Skeletal muscle tissue (tissue), 4 donors: Measurements from ENCODE around the gene RBBP4. TPM values are rescaled to one million over a fixed set of nuclear protein-coding genes. Genes with fewer than 3 reads are reported as not detected.
"Not testable (repeated sequence)": the region's sequence is repeated elsewhere in the genome, so short reads cannot be mapped to it uniquely, and the experiment has no call there.

Experiments
- H3K27ac ChIP-seq: one replicate; pipeline ENCODE4 v1.7.0; 2013; ENCODE audit warnings: mild to moderate bottlenecking, low read depth, low read length, inconsistent platforms
- H3K27me3 ChIP-seq, 3 donors: one replicate each; pipeline ENCODE4 v1.7.0; 2013; ENCODE audit warnings: low read length in 3 of 3; ENCODE audit not compliant: control insufficient read depth in 3 of 3, insufficient read depth in 3 of 3
- H3K36me3 ChIP-seq, 3 donors: one replicate each; pipeline ENCODE4 v1.7.0; 2013; ENCODE audit warnings: low read length in 3 of 3; ENCODE audit not compliant: control insufficient read depth in 3 of 3, insufficient read depth in 3 of 3
- H3K4me1 ChIP-seq, 3 donors: one replicate each; pipeline ENCODE4 v1.7.0; 2013; ENCODE audit warnings: low read length in 3 of 3, mild to moderate bottlenecking in 3 of 3; ENCODE audit not compliant: control insufficient read depth in 3 of 3, insufficient read depth in 3 of 3
- H3K4me3 ChIP-seq, 3 donors: one replicate each; pipeline ENCODE4 v1.7.0; 2013; ENCODE audit warnings: low read length in 3 of 3
- H3K9ac ChIP-seq, 3 donors: one replicate each; pipeline ENCODE4 v1.7.0; 2013; ENCODE audit warnings: low read length in 3 of 3, mild to moderate bottlenecking in 3 of 3, moderate library complexity in 2 of 3, low read depth in 1 of 3
- H3K9me3 ChIP-seq, 3 donors: one replicate each; pipeline ENCODE4 v1.7.0; 2013; ENCODE audit warnings: low read length in 3 of 3; ENCODE audit not compliant: control insufficient read depth in 3 of 3
- total RNA-seq: library from RNA; depleted of rRNA; stranded (reverse); fragments of >200 nt; gene quantifications from one replicate; pipeline ENCODE4 v1.2.3, GENCODE V29; 2014
- donor health status: Osteomylitis.

The RBBP4 gene
- total RNA-seq, 1 donor from 2014 or later: 104 TPM

DNA sequence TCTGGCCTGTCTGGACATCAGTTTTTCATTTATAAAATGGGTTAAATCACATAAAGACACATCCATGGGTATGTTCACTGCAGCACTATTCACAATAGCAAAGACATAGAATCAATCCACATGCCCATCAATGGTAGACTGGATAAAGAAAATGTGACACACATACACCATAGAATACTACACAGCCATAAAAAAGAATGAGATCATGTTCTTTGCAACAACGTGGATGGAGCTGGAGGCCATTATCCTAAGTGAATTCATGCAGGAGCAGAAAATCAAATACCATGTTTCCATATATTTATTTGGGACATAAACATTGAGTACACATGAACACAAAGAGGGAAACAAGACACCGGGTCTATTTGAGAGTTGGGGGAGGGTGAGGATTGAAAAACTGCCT lies 28.8 kb upstream of the RBBP4 start:
- Histone ChIP-seq H3K27ac (no peak overlapping the region), H3K9ac (no peak overlapping the region), H3K27me3 (no peaks in the 10 kb centered on the region), H3K36me3 (peaks cover 0 to 2% (median 0%) of the 10 kb centered on the region in 3 donors), H3K4me1 (no peaks in the 10 kb centered on the region), H3K9me3 (no peaks in the 10 kb centered on the region), H3K4me3 (no peak overlapping the region)

DNA sequence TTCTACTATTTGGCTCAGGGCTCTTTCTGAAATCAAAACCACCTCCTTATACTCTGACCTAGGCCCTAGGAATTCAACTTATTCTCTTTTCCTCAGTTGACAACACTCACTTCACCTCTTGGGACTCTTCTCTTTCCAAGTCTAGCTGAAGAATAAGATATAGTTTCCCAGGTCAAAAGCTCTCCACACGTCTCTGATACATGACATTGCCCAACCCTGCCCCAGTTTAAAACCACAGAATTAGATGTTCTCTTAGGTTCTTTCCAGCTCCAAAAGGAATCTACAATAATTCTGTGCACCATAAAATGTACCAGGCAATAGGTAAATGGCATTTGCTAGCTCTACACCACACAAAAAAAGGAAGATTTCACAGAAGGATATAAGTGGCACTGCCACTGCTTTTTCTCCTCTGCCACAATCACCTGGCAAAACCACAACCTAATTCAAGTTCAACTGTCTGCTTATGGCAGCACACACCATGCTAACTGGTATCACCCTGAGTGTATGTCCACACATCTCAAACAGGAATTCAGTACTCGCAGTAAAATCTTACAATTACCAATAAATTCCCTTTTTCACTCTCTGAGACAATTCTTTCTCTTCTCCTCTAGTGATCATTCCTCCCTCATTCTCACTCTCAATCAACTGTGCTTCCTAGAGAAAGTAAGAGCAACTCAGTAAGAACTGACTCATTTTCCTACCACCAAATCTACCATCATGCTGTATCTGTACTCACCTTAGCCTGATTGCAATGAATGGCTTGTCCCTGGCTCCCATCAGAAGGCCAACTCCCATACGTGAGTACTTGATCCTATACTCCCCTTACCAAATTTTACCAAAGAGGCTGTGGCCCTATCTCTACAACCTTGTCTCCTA lies 28.0 kb upstream of the RBBP4 start:
- no peaks in the 10 kb centered on the region for H3K9me3 ChIP-seq
- no peaks in the 10 kb centered on the region for H3K27me3 ChIP-seq
- H3K9ac ChIP-seq: no peak overlapping the region
- no peak overlapping the region for H3K27ac ChIP-seq
- peaks cover 4 to 5% (median 5%) of the 10 kb centered on the region in 3 donors for H3K36me3 ChIP-seq
- H3K4me1 ChIP-seq: no peaks in the 10 kb centered on the region
- H3K4me3 ChIP-seq: no peak overlapping the region

DNA sequence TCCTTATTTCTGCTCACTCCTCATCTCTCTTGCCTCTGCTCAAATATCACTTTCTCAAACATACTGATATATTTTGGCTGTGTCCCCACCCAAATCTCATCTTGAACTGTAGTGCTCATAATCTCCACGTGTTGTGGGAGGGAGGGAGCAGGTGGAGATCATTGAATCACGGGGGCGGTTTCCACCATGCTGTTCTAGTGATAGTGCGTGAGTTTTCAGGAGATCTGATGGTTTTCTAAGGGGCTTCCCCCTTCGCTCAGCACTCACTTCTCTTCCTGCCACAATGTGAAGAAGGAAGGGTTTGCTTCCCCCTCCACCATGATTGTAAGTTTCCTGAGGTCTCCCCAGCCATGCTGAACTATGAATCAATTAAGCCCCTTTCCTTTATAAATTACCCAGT lies 27.2 kb upstream of the RBBP4 start:
- H3K27me3 ChIP-seq: no peaks in the 10 kb centered on the region
- peaks cover 4 to 7% (median 5%) of the 10 kb centered on the region in 3 donors for H3K36me3 ChIP-seq
- H3K4me3 ChIP-seq: no peak overlapping the region
- no peaks in the 10 kb centered on the region for H3K9me3 ChIP-seq
- no peak overlapping the region for H3K9ac ChIP-seq
- no peaks in the 10 kb centered on the region for H3K4me1 ChIP-seq
- H3K27ac ChIP-seq: no peak overlapping the region

DNA sequence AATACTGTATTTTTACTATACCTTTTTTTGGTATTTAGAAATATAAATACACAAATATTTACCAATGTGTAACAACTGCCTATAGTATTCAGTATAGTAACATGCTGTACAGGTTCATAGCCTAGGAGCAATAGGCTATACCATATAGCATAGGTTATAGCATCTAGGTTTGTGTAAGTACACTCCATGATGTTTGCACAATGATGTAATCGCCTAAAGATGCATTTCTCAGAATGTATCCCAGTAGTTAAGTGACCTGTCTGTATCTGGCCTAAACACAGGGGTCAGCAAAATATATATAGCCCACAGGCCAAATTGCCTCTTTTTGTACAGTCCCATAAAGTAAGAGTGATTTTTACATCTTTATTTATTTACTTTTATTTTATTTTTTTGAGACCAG lies 24.8 kb upstream of the RBBP4 start:
- Histone ChIP-seq H3K4me3 (no peak overlapping the region), H3K4me1 (no peaks in the 10 kb centered on the region), H3K9ac (no peak overlapping the region), H3K27me3 (no peaks in the 10 kb centered on the region), H3K27ac (no peak overlapping the region), H3K36me3 (peaks cover 4 to 7% (median 5%) of the 10 kb centered on the region in 3 donors), H3K9me3 (no peaks in the 10 kb centered on the region)

- H3K9ac ChIP-seq: no peak overlapping the region
- no peaks in the 10 kb centered on the region for H3K4me1 ChIP-seq
- H3K27ac ChIP-seq: no peak overlapping the region
- H3K36me3 ChIP-seq: peaks cover 5 to 8% (median 7%) of the 10 kb centered on the region in 3 donors
- H3K4me3 ChIP-seq: no peak overlapping the region
- H3K9me3 ChIP-seq: no peaks in the 10 kb centered on the region
- no peaks in the 10 kb centered on the region for H3K27me3 ChIP-seq
These were observed 23.3 kb upstream of the RBBP4 start for GRCh38 chr1:32627596-32628162.

DNA sequence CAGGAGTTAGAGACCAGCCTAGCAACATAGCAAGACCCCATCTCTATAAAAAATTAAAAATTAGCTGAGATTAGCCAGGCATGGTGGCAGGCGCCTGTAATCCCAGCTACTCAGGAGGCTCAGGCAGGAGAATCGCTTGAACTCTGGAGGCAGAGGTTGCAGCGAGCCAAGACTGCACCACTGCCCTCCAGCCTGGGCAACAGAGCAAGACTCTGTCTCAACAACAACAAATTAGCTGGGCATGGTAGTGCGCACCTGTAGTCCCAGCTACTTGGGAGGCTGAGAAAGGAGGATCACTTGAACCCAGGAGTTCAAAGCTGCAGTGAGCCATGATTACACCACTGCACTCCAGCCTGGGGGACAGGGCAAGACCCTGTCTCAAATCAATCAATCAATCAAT lies 20.8 kb upstream of the RBBP4 start:
- H3K9me3 ChIP-seq, H3K27ac ChIP-seq, H3K27me3 ChIP-seq, H3K4me3 ChIP-seq, H3K4me1 ChIP-seq, H3K9ac ChIP-seq: not testable (repeated sequence)
- H3K36me3 ChIP-seq: peaks cover 11 to 13% (median 13%) of the 10 kb centered on the region in 3 donors

GRCh38 chr1:32632829-32633228 lies 18.2 kb upstream of the RBBP4 start:
- H3K27ac ChIP-seq: no peak overlapping the region
- peaks cover 6 to 9% (median 8%) of the 10 kb centered on the region in 3 donors for H3K36me3 ChIP-seq
- no peak overlapping the region for H3K4me3 ChIP-seq
- no peaks in the 10 kb centered on the region for H3K9me3 ChIP-seq
- H3K4me1 ChIP-seq: no peaks in the 10 kb centered on the region
- no peak overlapping the region for H3K9ac ChIP-seq
- H3K27me3 ChIP-seq: no peaks in the 10 kb centered on the region

DNA sequence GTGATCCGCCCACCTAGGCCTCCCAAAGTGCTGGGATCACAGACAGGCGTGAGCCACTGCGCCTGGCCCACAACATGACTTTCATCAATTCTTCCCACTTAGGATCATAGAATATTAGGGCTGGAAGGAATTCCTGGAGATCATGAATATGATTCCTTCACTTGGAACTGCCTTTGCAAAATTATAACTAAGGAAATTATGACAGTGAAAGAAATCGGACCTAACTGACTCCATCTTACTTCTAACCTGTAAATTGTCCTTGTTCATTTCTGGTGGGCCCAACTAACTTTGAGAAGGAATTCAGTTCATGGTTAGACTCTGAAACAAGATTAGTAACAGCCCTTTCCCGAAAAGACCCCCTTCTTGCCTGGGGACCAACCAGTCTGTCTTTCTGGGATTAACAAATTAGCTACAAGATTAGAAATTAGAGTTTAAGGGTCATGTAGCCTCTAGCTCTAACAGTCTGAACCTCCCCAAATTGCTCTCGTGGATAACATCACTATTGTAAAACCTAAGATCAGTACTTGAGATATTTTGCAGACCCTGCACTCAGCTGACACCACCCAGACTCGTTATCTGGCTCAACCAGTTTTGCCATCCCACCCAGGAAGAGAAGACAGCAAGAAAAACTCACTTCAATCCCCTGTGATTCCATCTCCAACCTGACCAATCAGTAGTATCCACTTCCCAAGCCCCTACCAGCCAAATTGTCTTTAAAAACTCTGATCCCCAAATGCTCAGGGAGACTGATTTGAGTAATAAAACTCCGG lies 15.3 kb upstream of the RBBP4 start:
- H3K4me1 ChIP-seq: no peaks in the 10 kb centered on the region
- H3K4me3 ChIP-seq: no peak overlapping the region
- H3K27ac ChIP-seq: no peak overlapping the region
- H3K9ac ChIP-seq: no peak overlapping the region
- H3K36me3 ChIP-seq: peaks cover 6 to 9% (median 8%) of the 10 kb centered on the region in 3 donors
- H3K27me3 ChIP-seq: no peaks in the 10 kb centered on the region
- no peaks in the 10 kb centered on the region for H3K9me3 ChIP-seq

DNA sequence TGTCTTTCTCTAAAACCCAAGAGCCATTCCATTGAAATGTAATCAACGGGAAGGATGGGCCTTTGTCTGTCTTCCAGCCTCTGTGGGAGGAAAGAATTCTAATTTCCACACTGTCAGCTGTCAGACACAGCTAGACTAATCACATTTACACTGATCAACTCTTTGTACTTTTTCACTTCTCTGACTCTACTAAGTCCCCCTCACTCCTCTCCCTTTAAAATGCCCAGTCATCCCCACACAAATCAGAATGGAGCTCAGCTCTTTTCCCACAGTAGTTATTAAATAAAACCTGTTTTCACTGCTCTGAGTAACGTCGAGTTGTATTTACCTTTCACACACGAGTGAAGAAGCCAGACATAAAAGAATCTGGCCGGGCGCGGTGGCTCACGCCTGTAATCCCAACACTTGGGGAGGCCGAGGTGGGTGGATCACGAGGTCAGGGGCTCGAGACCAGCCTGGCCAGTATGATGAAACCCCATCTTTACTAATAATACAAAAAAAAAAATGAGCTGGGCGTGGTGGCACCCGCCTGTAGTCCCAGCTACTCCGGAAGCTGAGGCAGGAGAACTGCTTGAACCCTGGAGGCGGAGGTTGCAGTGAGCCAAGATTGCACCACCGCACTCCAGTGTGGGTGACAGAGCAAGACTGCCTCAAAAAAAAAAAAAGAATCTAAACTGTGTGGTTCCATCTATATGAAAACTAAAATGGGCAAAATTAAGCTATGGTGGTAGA lies 13.9 kb upstream of the RBBP4 start:
- H3K36me3 ChIP-seq: peaks cover 6 to 9% (median 8%) of the 10 kb centered on the region in 3 donors
- no peaks in the 10 kb centered on the region for H3K27me3 ChIP-seq
- H3K4me3 ChIP-seq: no peak overlapping the region
- no peaks in the 10 kb centered on the region for H3K9me3 ChIP-seq
- H3K9ac ChIP-seq: no peak overlapping the region
- H3K27ac ChIP-seq: no peak overlapping the region
- H3K4me1 ChIP-seq: no peaks in the 10 kb centered on the region
